Activated naive CD8-positive, alpha-beta T cell (primary cell): ENCODE results near the gene RBM33.
"Not testable (repeated sequence)": the region's sequence is repeated elsewhere in the genome, so short reads cannot be mapped to it uniquely, and the experiment has no call there.

Experiments used
- H3K27ac Mint-ChIP-seq: one replicate; pipeline ENCODE4 v1.8.0; 2021; ENCODE audit warnings: mixed read lengths
- H3K27me3 Mint-ChIP-seq: one replicate; pipeline ENCODE4 v1.8.0; 2021; ENCODE audit warnings: mixed read lengths
- H3K36me3 Mint-ChIP-seq: one replicate; pipeline ENCODE4 v1.8.0; 2021; ENCODE audit warnings: mixed read lengths
- H3K4me1 Mint-ChIP-seq: one replicate; pipeline ENCODE4 v1.8.0; 2021; ENCODE audit warnings: low read depth, mixed read lengths
- H3K4me3 Mint-ChIP-seq: one replicate; pipeline ENCODE4 v1.8.0; 2021; ENCODE audit warnings: mild to moderate bottlenecking, mixed read lengths
- H3K9me3 Mint-ChIP-seq: one replicate; pipeline ENCODE4 v1.8.0; 2021; ENCODE audit warnings: low read depth, mixed read lengths

The RBM33 gene

GRCh38 chr7:155685791-155686160 is 41.3 kb downstream of the RBM33 start:
- Mint-ChIP-seq H3K27me3 (no peaks in the 10 kb centered on the region), H3K36me3 (peaks cover 20% of the 10 kb centered on the region), H3K4me3 (no peak overlapping the region), H3K9me3 (no peaks in the 10 kb centered on the region), H3K27ac (peak overlapping the region; percentile 35), H3K4me1 (peaks cover 83% of the 10 kb centered on the region)

GRCh38 chr7:155686620-155687324 is 42.3 kb downstream of the RBM33 start:
- Mint-ChIP-seq H3K36me3 (peaks cover 13% of the 10 kb centered on the region), H3K4me1 (peaks cover 83% of the 10 kb centered on the region)
- not testable (repeated sequence) for H3K27ac Mint-ChIP-seq, H3K27me3 Mint-ChIP-seq, H3K4me3 Mint-ChIP-seq, H3K9me3 Mint-ChIP-seq

- H3K27ac Mint-ChIP-seq, H3K27me3 Mint-ChIP-seq: not testable (repeated sequence)
- peaks cover 85% of the 10 kb centered on the region for H3K4me1 Mint-ChIP-seq
These were observed 43.8 kb downstream of the RBM33 start for GRCh38 chr7:155688237-155688636.

DNA sequence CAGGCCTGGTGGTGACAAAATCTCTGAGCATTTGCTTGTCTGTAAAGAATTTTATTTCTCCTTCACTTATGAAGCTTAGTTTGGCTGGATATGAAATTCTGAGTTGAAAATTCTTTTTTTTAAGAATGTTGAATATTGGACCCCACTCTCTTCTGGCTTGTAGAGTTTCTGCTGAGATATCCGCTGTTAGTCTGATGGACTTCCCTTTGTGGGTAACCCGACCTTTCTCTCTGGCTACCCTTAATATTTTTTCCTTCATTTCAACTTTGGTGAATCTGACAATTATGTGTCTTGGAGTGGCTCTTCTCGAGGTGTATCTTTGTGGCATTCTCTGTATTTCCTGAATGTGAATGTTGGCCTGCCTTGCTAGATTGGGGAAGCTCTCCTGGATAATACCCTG is 46.2 kb downstream of the RBM33 start:
- not testable (repeated sequence) for H3K9me3 Mint-ChIP-seq, H3K4me3 Mint-ChIP-seq, H3K27ac Mint-ChIP-seq, H3K27me3 Mint-ChIP-seq
- Mint-ChIP-seq H3K36me3 (peaks cover 10% of the 10 kb centered on the region), H3K4me1 (peaks cover 80% of the 10 kb centered on the region)

More at GRCh38 chr7:155688237-155688636, 43.8 kb downstream of the RBM33 start:
- not testable (repeated sequence) for H3K4me3 Mint-ChIP-seq, H3K9me3 Mint-ChIP-seq
- peaks cover 10% of the 10 kb centered on the region for H3K36me3 Mint-ChIP-seq

GRCh38 chr7:155692317-155692716 is 47.9 kb downstream of the RBM33 start:
- H3K27me3 Mint-ChIP-seq, result no peaks in the 10 kb centered on the region
- no peaks in the 10 kb centered on the region for H3K9me3 Mint-ChIP-seq
- peaks cover 4% of the 10 kb centered on the region for H3K36me3 Mint-ChIP-seq
- no peak overlapping the region for H3K4me3 Mint-ChIP-seq
- no peak overlapping the region for H3K27ac Mint-ChIP-seq
- peaks cover 90% of the 10 kb centered on the region for H3K4me1 Mint-ChIP-seq

DNA sequence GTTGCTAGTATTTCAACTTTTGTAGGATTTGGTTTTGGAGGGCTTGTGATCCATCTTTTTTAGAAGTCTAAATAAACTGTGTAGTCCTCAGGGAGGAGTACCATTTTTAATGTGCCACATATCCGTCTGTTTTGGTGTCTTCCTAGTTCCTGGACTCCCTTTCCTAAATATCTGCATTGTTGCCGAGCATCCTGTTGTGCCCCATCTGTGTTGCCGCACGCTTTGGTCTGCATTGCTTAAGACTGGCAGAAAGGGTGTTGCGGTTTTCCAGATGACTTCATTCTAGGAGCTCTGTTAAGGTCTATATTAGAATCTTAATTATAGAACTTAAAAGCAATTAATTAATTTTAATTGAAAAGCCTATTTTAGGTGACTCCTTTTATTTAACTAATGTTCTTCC is 49.4 kb downstream of the RBM33 start:
- no peaks in the 10 kb centered on the region for H3K27me3 Mint-ChIP-seq
- H3K27ac Mint-ChIP-seq, result peak overlapping the region; percentile 54
- peaks cover 92% of the 10 kb centered on the region for H3K4me1 Mint-ChIP-seq
- no peak overlapping the region for H3K4me3 Mint-ChIP-seq
- H3K9me3 Mint-ChIP-seq, result no peaks in the 10 kb centered on the region
- H3K36me3 Mint-ChIP-seq, result peaks cover 2% of the 10 kb centered on the region

GRCh38 chr7:155694851-155695250 is 50.4 kb downstream of the RBM33 start:
- Mint-ChIP-seq H3K36me3 (no peaks in the 10 kb centered on the region), H3K27ac (peak overlapping the region; percentile 2), H3K27me3 (no peaks in the 10 kb centered on the region)

DNA sequence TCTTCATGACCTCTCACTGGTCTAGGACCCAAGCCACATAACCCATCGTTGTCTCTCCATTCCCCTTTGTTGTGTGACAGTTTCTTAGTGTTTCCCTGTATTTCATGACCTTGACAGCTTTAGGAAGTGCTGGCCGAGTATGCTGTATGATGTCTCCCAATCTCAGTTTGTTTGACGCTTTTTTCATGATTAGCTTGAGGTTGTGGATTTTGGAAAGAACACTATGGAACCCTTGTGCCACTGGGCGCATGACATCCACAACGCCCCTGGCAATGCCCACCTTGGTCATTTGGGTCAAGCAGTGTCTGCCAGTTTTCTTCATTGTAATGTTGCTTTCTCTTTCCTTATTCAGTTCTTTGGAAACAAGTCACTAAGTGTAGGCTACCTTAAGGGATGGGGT is 52.3 kb downstream of the RBM33 start:
- no peaks in the 10 kb centered on the region for H3K9me3 Mint-ChIP-seq
- no peak overlapping the region for H3K4me3 Mint-ChIP-seq
- peak overlapping the region; percentile 68 for H3K27ac Mint-ChIP-seq
- no peaks in the 10 kb centered on the region for H3K27me3 Mint-ChIP-seq
- H3K36me3 Mint-ChIP-seq, result no peaks in the 10 kb centered on the region
- H3K4me1 Mint-ChIP-seq, result peaks cover 73% of the 10 kb centered on the region

More at GRCh38 chr7:155694851-155695250, 50.4 kb downstream of the RBM33 start:
- Mint-ChIP-seq H3K4me3 (peak overlapping the region; percentile 21), H3K4me1 (peaks cover 92% of the 10 kb centered on the region), H3K9me3 (no peaks in the 10 kb centered on the region)

- Mint-ChIP-seq H3K27me3 (no peaks in the 10 kb centered on the region), H3K27ac (no peak overlapping the region), H3K9me3 (no peaks in the 10 kb centered on the region), H3K4me1 (peaks cover 67% of the 10 kb centered on the region), H3K36me3 (peaks cover 3% of the 10 kb centered on the region), H3K4me3 (no peak overlapping the region)
These were observed 54.2 kb downstream of the RBM33 start for GRCh38 chr7:155698633-155699032.

GRCh38 chr7:155699180-155699579 is 54.7 kb downstream of the RBM33 start:
- no peak overlapping the region for H3K27ac Mint-ChIP-seq
- H3K4me1 Mint-ChIP-seq, result peaks cover 63% of the 10 kb centered on the region
- no peaks in the 10 kb centered on the region for H3K27me3 Mint-ChIP-seq
- H3K36me3 Mint-ChIP-seq, result peaks cover 3% of the 10 kb centered on the region
- no peak overlapping the region for H3K4me3 Mint-ChIP-seq
- no peaks in the 10 kb centered on the region for H3K9me3 Mint-ChIP-seq

- no peak overlapping the region for H3K4me3 Mint-ChIP-seq
- H3K4me1 Mint-ChIP-seq, result peaks cover 49% of the 10 kb centered on the region
- H3K36me3 Mint-ChIP-seq, result peaks cover 3% of the 10 kb centered on the region
- H3K27ac Mint-ChIP-seq, result no peak overlapping the region
- no peaks in the 10 kb centered on the region for H3K9me3 Mint-ChIP-seq
- no peaks in the 10 kb centered on the region for H3K27me3 Mint-ChIP-seq
These were observed 56.4 kb downstream of the RBM33 start for GRCh38 chr7:155700847-155701246.

GRCh38 chr7:155701972-155702544 is 57.6 kb downstream of the RBM33 start:
- no peaks in the 10 kb centered on the region for H3K27me3 Mint-ChIP-seq
- peak overlapping the region; percentile 64 for H3K27ac Mint-ChIP-seq
- H3K4me3 Mint-ChIP-seq, result no peak overlapping the region
- no peaks in the 10 kb centered on the region for H3K9me3 Mint-ChIP-seq
- peaks cover 36% of the 10 kb centered on the region for H3K4me1 Mint-ChIP-seq
- H3K36me3 Mint-ChIP-seq, result peaks cover 3% of the 10 kb centered on the region

DNA sequence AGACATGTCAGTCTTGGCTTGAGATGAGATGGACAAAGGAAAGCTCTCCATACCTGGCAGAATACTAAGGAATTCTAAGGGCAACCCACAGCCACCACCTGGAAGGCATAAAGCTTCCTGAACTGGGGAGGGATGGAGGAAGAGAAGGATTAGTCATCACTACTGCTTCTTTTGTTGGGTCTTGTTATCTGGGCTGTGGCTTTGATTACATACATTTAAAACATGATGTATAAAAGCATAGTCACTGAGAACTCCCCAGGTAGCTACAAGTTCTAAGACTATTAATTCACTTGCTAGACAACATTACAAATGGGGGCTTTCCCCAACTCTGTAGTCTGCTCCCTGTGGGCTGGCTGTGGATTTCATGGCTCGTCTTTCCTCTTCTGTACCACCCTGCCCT is 58.2 kb downstream of the RBM33 start:
- Mint-ChIP-seq H3K27ac (peak overlapping the region; percentile 64), H3K36me3 (peaks cover 3% of the 10 kb centered on the region), H3K27me3 (no peaks in the 10 kb centered on the region), H3K9me3 (no peaks in the 10 kb centered on the region), H3K4me3 (no peak overlapping the region), H3K4me1 (peaks cover 31% of the 10 kb centered on the region)

- peaks cover 3% of the 10 kb centered on the region for H3K36me3 Mint-ChIP-seq
- H3K4me1 Mint-ChIP-seq, result peaks cover 11% of the 10 kb centered on the region
- no peaks in the 10 kb centered on the region for H3K27me3 Mint-ChIP-seq
- H3K4me3 Mint-ChIP-seq, result no peak overlapping the region
- H3K9me3 Mint-ChIP-seq, result no peaks in the 10 kb centered on the region
- H3K27ac Mint-ChIP-seq, result peak overlapping the region; percentile 1
These were observed 61.3 kb downstream of the RBM33 start for GRCh38 chr7:155705623-155706360.

GRCh38 chr7:155706376-155706775 is 61.9 kb downstream of the RBM33 start:
- Mint-ChIP-seq H3K4me1 (peaks cover 11% of the 10 kb centered on the region), H3K27me3 (no peaks in the 10 kb centered on the region), H3K4me3 (no peak overlapping the region), H3K9me3 (no peaks in the 10 kb centered on the region), H3K36me3 (peaks cover 3% of the 10 kb centered on the region), H3K27ac (no peak overlapping the region)
